ENCODE data around the gene MOXD1. TPM values are rescaled to one million over a fixed set of nuclear protein-coding genes. Genes with fewer than 3 reads are reported as not detected.

The MOXD1 gene
- total and polyA plus RNA-seq, 7 experiments from 2014 or later, result not detected

DNA sequence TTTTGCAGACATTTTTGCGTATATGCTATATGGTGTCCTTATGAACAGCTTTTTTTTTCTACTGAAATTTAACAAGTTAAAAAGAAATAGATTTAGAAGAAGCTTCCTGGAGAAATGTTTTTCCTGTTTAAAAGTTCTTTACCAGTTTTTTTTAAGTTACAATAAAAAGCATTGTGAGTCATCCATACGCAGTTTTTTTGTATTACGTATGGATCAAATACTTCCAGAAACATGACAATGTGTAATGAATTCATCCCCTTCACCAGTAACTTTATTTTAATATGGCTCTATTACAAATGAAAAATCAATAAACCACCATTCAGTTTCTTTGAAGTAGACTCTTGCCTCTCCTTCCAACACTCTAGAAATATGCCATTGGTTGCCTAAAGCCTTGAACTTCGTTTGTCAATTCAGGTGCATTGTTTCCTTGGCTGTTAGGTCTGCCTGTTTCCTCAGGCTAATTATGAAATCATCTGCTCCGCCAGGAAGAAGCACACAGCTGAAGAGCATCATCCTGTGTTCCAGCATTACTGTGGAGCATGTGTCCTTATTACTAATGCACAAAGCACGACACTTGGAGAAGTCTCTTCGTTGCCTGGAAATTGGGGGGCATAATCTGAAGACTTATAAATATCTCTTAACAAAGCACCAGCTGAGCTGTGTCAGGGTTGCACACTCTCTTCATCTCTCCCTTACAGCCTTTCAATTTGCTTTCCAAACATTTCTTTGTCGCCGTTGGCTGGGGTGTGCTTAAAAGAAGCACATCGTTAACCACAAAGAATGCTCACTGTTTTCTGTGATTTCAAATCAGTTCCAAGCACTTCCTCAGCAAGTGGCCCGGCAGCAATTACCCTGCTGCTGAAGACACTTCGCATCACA, 9.6 kb downstream of the MOXD1 start:
- Histone ChIP-seq H3K9me3 (ENCODE audit: control insufficient read depth in 2 of 3, low read length in 3 of 3) (peaks cover 0 to 8% (median 0%) of the 10 kb centered on the region in 3 experiments), H3K36me3 (ENCODE audit: control insufficient read depth in 2 of 3, insufficient read depth in 3 of 3, low read length in 3 of 3) (no peaks in the 10 kb centered on the region), H3K27me3 (ENCODE audit: control insufficient read depth in 2 of 2, insufficient read depth in 2 of 2, low read length in 2 of 2) (no peaks in the 10 kb centered on the region), H3K4me1 (ENCODE audit: control insufficient read depth in 2 of 2, insufficient read depth in 2 of 2, low read length in 2 of 2) (no peaks in the 10 kb centered on the region), H3K4me3 (ENCODE audit: low read length) (no peak overlapping the region), H3K27ac (ENCODE audit: low read depth, low read length) (no peak overlapping the region)
- H3K36me3 Mint-ChIP-seq, result peaks cover 0 to 5% (median 3%) of the 10 kb centered on the region in 5 donors
- ATAC-seq (no peak), DNase-seq (no peak)
- H3K4me1 Mint-ChIP-seq, result no peaks in the 10 kb centered on the region
- peaks cover 10 to 47% (median 28%) of the 10 kb centered on the region in 5 donors for H3K27me3 Mint-ChIP-seq
- intact Hi-C loops (cut with micrococcal nuclease), result loop anchor here in 1 of 2 donors (2.0 to 5.0 kb wide), 2 partner anchors 91 to 104 kb away; no protein-coding TSS in a partner anchor
- no peak overlapping the region for H3K27ac Mint-ChIP-seq
- POLR2A ChIA-PET, result no interaction called here
- peaks cover 4 to 42% (median 16%) of the 10 kb centered on the region in 11 donors for H3K9me3 Mint-ChIP-seq
- CTCF ChIA-PET, result no interaction called here
- H3K4me3 Mint-ChIP-seq, result no peak overlapping the region

DNA sequence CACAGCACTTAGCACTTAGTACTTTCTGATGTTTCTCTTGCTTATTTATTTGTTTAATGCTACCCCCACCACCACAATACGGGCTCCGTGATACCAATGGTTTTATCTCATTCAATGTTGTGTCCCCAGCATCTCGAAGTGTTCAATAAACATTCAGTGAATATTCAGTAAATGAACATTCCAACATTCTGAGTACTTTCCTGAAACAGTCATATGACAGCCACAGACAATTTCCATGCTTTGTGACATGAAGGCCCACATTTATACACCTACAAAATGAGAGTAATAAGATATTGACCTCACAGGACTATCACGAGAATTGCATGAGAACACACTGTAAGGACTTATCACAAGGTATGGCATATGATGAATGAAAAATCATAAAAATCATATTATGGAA, 10.8 kb downstream of the MOXD1 start:
- intact Hi-C loops (cut with micrococcal nuclease), result loop anchor here in 1 of 2 donors (5.0 kb wide), 1 partner anchor 103 kb away; no protein-coding TSS in a partner anchor
- peaks cover 4 to 32% (median 16%) of the 10 kb centered on the region in 11 donors for H3K9me3 Mint-ChIP-seq
- CTCF ChIA-PET, result no interaction called here

DNA sequence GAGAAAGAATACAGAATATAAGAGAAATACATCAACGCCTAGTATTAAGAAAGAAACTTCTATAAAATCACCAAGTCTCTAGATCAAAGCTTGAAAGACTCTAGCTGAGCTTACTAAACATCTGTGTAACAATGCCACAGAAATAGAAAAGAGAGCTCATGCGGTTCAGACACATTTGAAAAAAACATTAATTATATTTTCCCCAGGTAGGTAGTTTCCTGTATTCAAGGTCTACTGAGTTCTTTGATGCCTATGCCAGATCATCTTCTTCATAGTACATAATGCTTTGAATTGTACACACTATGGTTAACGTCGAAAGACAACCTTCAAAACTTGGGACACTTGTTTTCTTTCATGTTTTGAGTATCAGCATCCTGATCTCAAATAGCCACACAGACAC, 11.3 kb downstream of the MOXD1 start:
- CTCF ChIA-PET, result no interaction called here
- no peaks in the 10 kb centered on the region for H3K36me3 ChIP-seq (ENCODE audit: control insufficient read depth in 2 of 3, insufficient read depth in 3 of 3, low read length in 3 of 3)
- intact Hi-C loops (cut with micrococcal nuclease), result loop anchor here in 1 of 2 donors (5.0 kb wide), 1 partner anchor 103 kb away; no protein-coding TSS in a partner anchor
- no peak overlapping the region for H3K27ac ChIP-seq (ENCODE audit: low read depth, low read length)
- H3K4me3 ChIP-seq (ENCODE audit: low read length), result no peak overlapping the region
- POLR2A ChIA-PET, result no interaction called here
- peaks cover 8 to 34% (median 15%) of the 10 kb centered on the region in 5 donors for H3K27me3 Mint-ChIP-seq
- no peaks in the 10 kb centered on the region for H3K27me3 ChIP-seq (ENCODE audit: control insufficient read depth in 2 of 2, insufficient read depth in 2 of 2, low read length in 2 of 2)
- no peaks in the 10 kb centered on the region for H3K4me1 ChIP-seq (ENCODE audit: control insufficient read depth in 2 of 2, insufficient read depth in 2 of 2, low read length in 2 of 2)
- DNase-seq, result no peak
- H3K27ac Mint-ChIP-seq, result no peak overlapping the region
- peaks cover 0 to 4% (median 0%) of the 10 kb centered on the region in 3 experiments for H3K9me3 ChIP-seq (ENCODE audit: control insufficient read depth in 2 of 3, low read length in 3 of 3)
- H3K9me3 Mint-ChIP-seq, result peaks cover 4 to 29% (median 15%) of the 10 kb centered on the region in 11 donors
- H3K36me3 Mint-ChIP-seq, result peaks cover 0 to 5% (median 3%) of the 10 kb centered on the region in 5 donors
- H3K4me3 Mint-ChIP-seq, result no peak overlapping the region
- ATAC-seq, result no peak
- no peaks in the 10 kb centered on the region for H3K4me1 Mint-ChIP-seq

More for the DNA sequence above, 10.8 kb downstream of the MOXD1 start:
- no peaks in the 10 kb centered on the region for H3K4me1 ChIP-seq (ENCODE audit: control insufficient read depth in 2 of 2, insufficient read depth in 2 of 2, low read length in 2 of 2)
- Mint-ChIP-seq H3K27ac (no peak overlapping the region), H3K27me3 (peaks cover 8 to 37% (median 18%) of the 10 kb centered on the region in 5 donors), H3K36me3 (peaks cover 0 to 5% (median 3%) of the 10 kb centered on the region in 5 donors), H3K4me1 (no peaks in the 10 kb centered on the region), H3K4me3 (no peak overlapping the region)
- H3K36me3 ChIP-seq (ENCODE audit: control insufficient read depth in 2 of 3, insufficient read depth in 3 of 3, low read length in 3 of 3), result no peaks in the 10 kb centered on the region
- peaks cover 0 to 8% (median 0%) of the 10 kb centered on the region in 3 experiments for H3K9me3 ChIP-seq (ENCODE audit: control insufficient read depth in 2 of 3, low read length in 3 of 3)
- POLR2A ChIA-PET, result no interaction called here
- DNase-seq (no peak), ATAC-seq (no peak)
- no peak overlapping the region for H3K4me3 ChIP-seq (ENCODE audit: low read length)
- no peak overlapping the region for H3K27ac ChIP-seq (ENCODE audit: low read depth, low read length)
- no peaks in the 10 kb centered on the region for H3K27me3 ChIP-seq (ENCODE audit: control insufficient read depth in 2 of 2, insufficient read depth in 2 of 2, low read length in 2 of 2)

DNA sequence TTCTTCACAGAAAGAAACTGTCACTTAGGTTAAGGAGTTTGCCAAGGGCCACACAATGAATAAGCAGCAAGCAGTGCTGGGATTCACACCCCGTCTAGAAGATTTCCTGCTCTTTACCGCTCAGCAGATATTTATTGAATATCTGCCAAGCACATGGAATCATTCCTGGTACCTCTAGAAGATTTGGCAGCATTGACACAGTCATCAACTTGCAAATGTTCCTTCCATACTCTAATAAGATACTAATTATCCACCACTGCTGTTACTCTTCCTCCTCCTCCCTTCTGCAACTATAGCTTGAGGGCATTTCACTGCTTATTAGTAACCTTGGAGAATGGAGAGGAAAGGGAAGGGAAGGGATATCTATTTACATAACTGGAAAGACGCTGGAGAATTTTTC, 13.0 kb downstream of the MOXD1 start:
- Mint-ChIP-seq H3K27me3 (peaks cover 15 to 29% (median 17%) of the 10 kb centered on the region in 5 donors), H3K4me1 (no peaks in the 10 kb centered on the region), H3K4me3 (no peak overlapping the region), H3K27ac (no peak overlapping the region), H3K9me3 (peaks cover 0 to 15% (median 5%) of the 10 kb centered on the region in 11 donors), H3K36me3 (peaks cover 0 to 4% (median 0%) of the 10 kb centered on the region in 5 donors)
- no peaks in the 10 kb centered on the region for H3K36me3 ChIP-seq (ENCODE audit: control insufficient read depth in 2 of 3, insufficient read depth in 3 of 3, low read length in 3 of 3)
- ChIA-PET CTCF (no interaction called here), POLR2A (no interaction called here)
- H3K4me1 ChIP-seq (ENCODE audit: control insufficient read depth in 2 of 2, insufficient read depth in 2 of 2, low read length in 2 of 2), result no peaks in the 10 kb centered on the region
- no peak overlapping the region for H3K4me3 ChIP-seq (ENCODE audit: low read length)
- intact Hi-C loops (cut with micrococcal nuclease), result no loop called here
- DNase-seq, result no peak
- no peak overlapping the region for H3K27ac ChIP-seq (ENCODE audit: low read depth, low read length)
- no peaks in the 10 kb centered on the region for H3K9me3 ChIP-seq (ENCODE audit: control insufficient read depth in 2 of 3, low read length in 3 of 3)
- H3K27me3 ChIP-seq (ENCODE audit: control insufficient read depth in 2 of 2, insufficient read depth in 2 of 2, low read length in 2 of 2), result no peaks in the 10 kb centered on the region
- no peak for ATAC-seq

DNA sequence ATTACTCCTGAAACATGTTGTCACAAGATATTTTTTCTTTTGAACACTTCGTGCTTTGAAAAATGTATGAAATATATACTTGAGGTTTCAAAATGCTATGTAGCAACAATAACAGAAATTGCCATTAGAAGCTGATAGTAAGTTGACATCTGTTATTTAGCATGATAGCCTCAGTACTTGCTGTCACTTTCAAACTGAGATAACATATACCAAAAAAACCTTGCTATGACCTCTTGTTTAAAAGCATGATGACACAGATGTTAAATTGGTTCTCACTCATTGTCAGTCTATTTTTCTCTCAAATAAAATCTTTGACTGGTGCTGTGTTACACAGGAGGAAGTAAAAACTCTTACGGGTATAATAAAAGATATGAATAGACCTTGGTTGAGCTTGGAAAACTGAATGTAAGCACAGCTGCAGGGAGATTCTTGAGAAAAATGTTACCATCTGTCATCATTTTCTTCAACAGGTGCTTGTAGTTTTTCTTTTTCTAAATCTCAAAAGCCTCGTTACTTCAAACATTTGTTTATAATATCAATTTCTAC, 18.6 kb downstream of the MOXD1 start:
- Mint-ChIP-seq H3K9me3 (peaks cover 0 to 5% (median 0%) of the 10 kb centered on the region in 11 donors), H3K27ac (no peak overlapping the region), H3K27me3 (peaks cover 25 to 38% (median 31%) of the 10 kb centered on the region in 5 donors), H3K36me3 (no peaks in the 10 kb centered on the region), H3K4me1 (no peaks in the 10 kb centered on the region), H3K4me3 (no peak overlapping the region)
- Histone ChIP-seq H3K4me3 (ENCODE audit: low read length) (no peak overlapping the region), H3K4me1 (ENCODE audit: control insufficient read depth in 2 of 2, insufficient read depth in 2 of 2, low read length in 2 of 2) (no peaks in the 10 kb centered on the region), H3K36me3 (ENCODE audit: control insufficient read depth in 2 of 3, insufficient read depth in 3 of 3, low read length in 3 of 3) (no peaks in the 10 kb centered on the region), H3K27me3 (ENCODE audit: control insufficient read depth in 2 of 2, insufficient read depth in 2 of 2, low read length in 2 of 2) (no peaks in the 10 kb centered on the region), H3K9me3 (ENCODE audit: control insufficient read depth in 2 of 3, low read length in 3 of 3) (no peaks in the 10 kb centered on the region), H3K27ac (ENCODE audit: low read depth, low read length) (no peak overlapping the region)
- no peak for DNase-seq
- POLR2A ChIA-PET, result no interaction called here
- ATAC-seq, result no peak
- intact Hi-C loops (cut with micrococcal nuclease), result no loop called here
- CTCF ChIA-PET, result interaction anchor here (0.5 kb wide), 1 partner anchor 12 kb away, joined by 3 read pairs; no protein-coding TSS in a partner anchor

DNA sequence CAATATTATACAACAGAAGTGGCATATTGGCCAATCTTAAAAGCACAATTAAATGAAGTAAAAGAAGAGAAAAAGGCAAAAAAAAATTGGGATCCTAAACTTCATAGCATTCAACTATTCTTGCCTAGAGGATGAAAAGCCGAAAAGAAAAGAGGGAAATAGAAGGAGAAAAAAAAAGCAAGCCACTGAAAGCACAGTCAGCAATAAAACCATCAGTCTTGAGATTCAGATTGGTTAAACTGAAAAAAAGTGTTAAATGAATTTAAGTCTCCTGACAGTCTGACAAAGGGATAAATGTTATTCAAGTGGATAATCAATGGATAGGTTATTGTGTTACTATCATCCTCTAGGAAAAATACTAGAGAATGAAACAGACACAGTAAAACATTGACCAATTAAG, 19.9 kb downstream of the MOXD1 start:
- intact Hi-C loops (cut with micrococcal nuclease), result no loop called here
- Histone ChIP-seq H3K4me1 (ENCODE audit: control insufficient read depth in 2 of 2, insufficient read depth in 2 of 2, low read length in 2 of 2) (no peaks in the 10 kb centered on the region), H3K27ac (ENCODE audit: low read depth, low read length) (no peak overlapping the region), H3K4me3 (ENCODE audit: low read length) (no peak overlapping the region), H3K36me3 (ENCODE audit: control insufficient read depth in 2 of 3, insufficient read depth in 3 of 3, low read length in 3 of 3) (no peaks in the 10 kb centered on the region), H3K27me3 (ENCODE audit: control insufficient read depth in 2 of 2, insufficient read depth in 2 of 2, low read length in 2 of 2) (no peaks in the 10 kb centered on the region), H3K9me3 (ENCODE audit: control insufficient read depth in 2 of 3, low read length in 3 of 3) (no peaks in the 10 kb centered on the region)
- POLR2A ChIA-PET, result no interaction called here
- peaks cover 0 to 5% (median 0%) of the 10 kb centered on the region in 11 donors for H3K9me3 Mint-ChIP-seq
- DNase-seq (no peak), ATAC-seq (no peak)
- no peak overlapping the region for H3K27ac Mint-ChIP-seq
- H3K27me3 Mint-ChIP-seq, result peaks cover 25 to 40% (median 34%) of the 10 kb centered on the region in 5 donors
- no peak overlapping the region for H3K4me3 Mint-ChIP-seq
- CTCF ChIA-PET, result no interaction called here
- H3K36me3 Mint-ChIP-seq, result no peaks in the 10 kb centered on the region
- no peaks in the 10 kb centered on the region for H3K4me1 Mint-ChIP-seq

Measured in naive thymus-derived CD4-positive, alpha-beta T cell (primary cell).